Measurements from ENCODE around the gene PCDHGA1.

DNA sequence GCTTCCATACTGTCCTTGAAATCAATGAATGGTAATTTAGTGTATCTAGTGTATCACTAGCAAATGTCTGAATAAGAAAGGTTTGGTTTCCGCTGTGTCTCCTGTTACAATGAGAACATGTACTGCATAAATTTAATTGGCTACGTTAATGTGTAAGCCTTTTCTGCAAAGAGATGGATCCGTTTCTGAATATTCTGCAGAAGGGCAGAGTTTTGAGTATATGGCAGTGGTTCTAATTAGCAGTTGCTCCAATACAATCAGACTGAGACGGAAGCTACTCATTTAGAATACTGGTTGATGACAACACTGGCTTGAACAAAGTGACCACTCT is 154.0 kb downstream of the PCDHGA1 start:
- TF ChIP-seq POLR2A (IDR thresholded peaks at IDR 0.05), result no peak
- TF ChIP-seq, protein P1, sequence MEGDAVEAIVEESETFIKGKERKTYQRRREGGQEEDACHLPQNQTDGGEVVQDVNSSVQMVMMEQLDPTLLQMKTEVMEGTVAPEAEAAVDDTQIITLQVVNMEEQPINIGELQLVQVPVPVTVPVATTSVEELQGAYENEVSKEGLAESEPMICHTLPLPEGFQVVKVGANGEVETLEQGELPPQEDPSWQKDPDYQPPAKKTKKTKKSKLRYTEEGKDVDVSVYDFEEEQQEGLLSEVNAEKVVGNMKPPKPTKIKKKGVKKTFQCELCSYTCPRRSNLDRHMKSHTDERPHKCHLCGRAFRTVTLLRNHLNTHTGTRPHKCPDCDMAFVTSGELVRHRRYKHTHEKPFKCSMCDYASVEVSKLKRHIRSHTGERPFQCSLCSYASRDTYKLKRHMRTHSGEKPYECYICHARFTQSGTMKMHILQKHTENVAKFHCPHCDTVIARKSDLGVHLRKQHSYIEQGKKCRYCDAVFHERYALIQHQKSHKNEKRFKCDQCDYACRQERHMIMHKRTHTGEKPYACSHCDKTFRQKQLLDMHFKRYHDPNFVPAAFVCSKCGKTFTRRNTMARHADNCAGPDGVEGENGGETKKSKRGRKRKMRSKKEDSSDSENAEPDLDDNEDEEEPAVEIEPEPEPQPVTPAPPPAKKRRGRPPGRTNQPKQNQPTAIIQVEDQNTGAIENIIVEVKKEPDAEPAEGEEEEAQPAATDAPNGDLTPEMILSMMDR (IDR thresholded peaks at IDR 0.05 in 4 of 5, conservative IDR thresholded peaks at IDR 0.05 in 1 of 5), result no peak
